KMS-11 (cell line): ENCODE results near the gene MACC1.

Experiments
- H2AFZ ChIP-seq: fragments of 200-600 bp; sonication (generic); 2 replicates; pipeline ENCODE4 v1.6.1; 2016; ENCODE audit warnings: antibody characterized with exemption, mixed run types, low read depth
- H3K27ac ChIP-seq: fragments of 200-600 bp; sonication (generic); 2 replicates; pipeline ENCODE4 v1.6.1; 2016; ENCODE audit warnings: mild to moderate bottlenecking, mixed run types
- H3K27me3 ChIP-seq: fragments of 200-600 bp; sonication (generic); 2 replicates; pipeline ENCODE4 v1.6.1; 2017; ENCODE audit warnings: mild to moderate bottlenecking, low read depth, mixed run types, moderate library complexity; ENCODE audit not compliant: insufficient read depth
- H3K36me3 ChIP-seq: fragments of 200-600 bp; sonication (generic); 2 replicates; pipeline ENCODE4 v1.6.1; 2017; ENCODE audit warnings: mild to moderate bottlenecking, mixed run types; ENCODE audit not compliant: insufficient read depth
- H3K4me1 ChIP-seq: fragments of 200-600 bp; sonication (generic); 2 replicates; pipeline ENCODE4 v1.6.1; 2016; ENCODE audit warnings: mild to moderate bottlenecking, low read depth, mixed run types; ENCODE audit not compliant: poor library complexity, severe bottlenecking
- H3K4me2 ChIP-seq: fragments of 200-600 bp; sonication (generic); 2 replicates; pipeline ENCODE4 v1.7.0; 2016; ENCODE audit warnings: mild to moderate bottlenecking, mixed run types
- H3K4me3 ChIP-seq: fragments of 200-600 bp; sonication (generic); IDR thresholded peaks from 2 replicates; pipeline ENCODE4 v1.6.1; 2017; ENCODE audit warnings: low read depth, low read length, mixed read lengths; ENCODE audit not compliant: insufficient read depth
- H3K79me2 ChIP-seq: fragments of 200-600 bp; sonication (generic); 2 replicates; pipeline ENCODE4 v1.6.1; 2016; ENCODE audit warnings: low read depth, mixed run types; ENCODE audit not compliant: insufficient read depth
- H3K9ac ChIP-seq: fragments of 200-600 bp; sonication (generic); 2 replicates; pipeline ENCODE4 v1.6.1; 2016; ENCODE audit warnings: mild to moderate bottlenecking, mixed run types
- H4K20me1 ChIP-seq: fragments of 200-600 bp; sonication (generic); 2 replicates; pipeline ENCODE4 v1.6.1; 2016; ENCODE audit warnings: mild to moderate bottlenecking, mixed run types; ENCODE audit not compliant: insufficient read depth
- CTCF ChIP-seq: fragments of 200-600 bp; sonication (generic); conservative IDR thresholded peaks from 2 replicates; pipeline ENCODE4 v1.6.1; 2017; ENCODE audit warnings: low read depth, mild to moderate bottlenecking, antibody characterized with exemption, low read length, moderate library complexity, mixed read lengths

MACC1 gene

GRCh38 chr7:20104696-20105095 is 112.5 kb downstream of the MACC1 start:
- Histone ChIP-seq H3K4me2 (no peak overlapping the region), H3K36me3 (no peaks in the 10 kb centered on the region), H2AFZ (no peak overlapping the region), H3K9ac (no peak overlapping the region), H3K4me1 (no peaks in the 10 kb centered on the region), H3K27me3 (no peaks in the 10 kb centered on the region), H3K27ac (no peak overlapping the region), H4K20me1 (no peaks in the 10 kb centered on the region), H3K4me3 (no peak overlapping the region), H3K79me2 (no peaks in the 10 kb centered on the region)
- TF ChIP-seq CTCF = no peak

DNA sequence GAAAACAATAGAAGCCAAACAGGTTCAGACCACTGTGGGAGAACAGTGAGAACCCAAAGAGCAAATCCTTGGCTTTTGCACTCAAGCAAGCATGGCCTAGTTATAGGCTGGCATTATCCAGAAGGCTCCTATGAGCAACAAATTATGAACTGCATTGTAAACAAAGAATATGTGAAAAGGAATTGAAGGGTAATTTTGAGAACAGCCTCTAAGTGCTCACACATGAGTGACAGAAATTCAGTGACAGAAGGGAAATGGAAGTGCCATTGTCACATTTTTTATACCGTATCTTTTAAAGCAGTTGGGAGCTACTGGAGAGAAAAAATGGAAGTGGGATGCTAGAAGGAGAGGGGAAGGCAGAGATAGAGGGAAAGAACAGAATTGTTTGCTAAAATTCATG is 114.2 kb downstream of the MACC1 start:
- H3K36me3 ChIP-seq = no peaks in the 10 kb centered on the region
- no peak for TF ChIP-seq CTCF
- H3K27me3 ChIP-seq = no peaks in the 10 kb centered on the region
- no peaks in the 10 kb centered on the region for H3K79me2 ChIP-seq
- no peak overlapping the region for H3K27ac ChIP-seq
- no peaks in the 10 kb centered on the region for H3K4me1 ChIP-seq
- no peak overlapping the region for H3K4me3 ChIP-seq
- no peak overlapping the region for H2AFZ ChIP-seq
- H3K4me2 ChIP-seq = no peak overlapping the region
- H3K9ac ChIP-seq = no peak overlapping the region
- H4K20me1 ChIP-seq = no peaks in the 10 kb centered on the region

DNA sequence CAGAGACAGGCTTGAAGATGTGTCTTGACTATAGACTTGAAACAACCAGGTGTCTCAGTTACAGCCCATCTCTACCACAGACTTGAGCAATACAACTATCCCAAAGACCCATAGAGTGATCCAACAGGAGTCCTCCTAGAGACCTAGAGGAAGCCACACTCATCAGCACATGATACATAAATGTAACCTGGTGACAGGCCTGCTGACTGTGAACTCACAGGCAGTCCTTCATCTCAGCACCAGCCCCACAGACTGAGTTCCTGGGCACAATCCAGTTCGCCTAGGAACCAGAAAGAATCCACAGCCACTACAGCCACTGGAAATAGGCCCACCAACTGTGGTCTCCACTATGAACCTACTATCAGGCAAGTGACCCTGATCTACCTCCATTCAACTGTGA is 121.3 kb downstream of the MACC1 start:
- no peaks in the 10 kb centered on the region for H3K27me3 ChIP-seq
- H3K79me2 ChIP-seq = no peaks in the 10 kb centered on the region
- no peak overlapping the region for H3K9ac ChIP-seq
- H3K4me2 ChIP-seq = no peak overlapping the region
- H3K36me3 ChIP-seq = no peaks in the 10 kb centered on the region
- no peak overlapping the region for H3K4me3 ChIP-seq
- H2AFZ ChIP-seq = no peak overlapping the region
- no peak overlapping the region for H3K27ac ChIP-seq
- H4K20me1 ChIP-seq = no peaks in the 10 kb centered on the region
- no peak for TF ChIP-seq CTCF
- no peaks in the 10 kb centered on the region for H3K4me1 ChIP-seq

DNA sequence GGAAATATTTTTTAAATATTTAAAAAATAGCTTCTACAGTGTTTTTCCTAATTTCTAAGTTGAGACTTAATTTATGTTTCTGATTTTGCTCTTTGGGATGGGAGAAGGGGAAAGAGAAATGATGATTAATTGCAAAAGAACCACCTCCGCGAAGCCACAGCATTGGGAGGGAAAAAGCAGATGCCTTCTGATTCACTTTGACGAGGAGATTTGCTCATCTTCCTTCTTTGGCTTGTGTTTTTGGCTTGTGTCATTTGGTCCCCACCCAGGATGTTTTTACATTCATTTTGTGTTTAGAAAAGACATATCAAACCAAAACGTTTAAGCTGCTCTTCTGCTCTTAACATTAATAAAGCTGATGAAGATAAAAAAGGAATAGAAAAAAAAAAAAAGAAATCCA is 121.7 kb downstream of the MACC1 start:
- TF ChIP-seq CTCF = no peak
- Histone ChIP-seq H3K4me1 (no peaks in the 10 kb centered on the region), H3K4me3 (no peak overlapping the region), H3K27me3 (no peaks in the 10 kb centered on the region), H2AFZ (no peak overlapping the region), H3K79me2 (no peaks in the 10 kb centered on the region), H3K27ac (no peak overlapping the region), H3K4me2 (no peak overlapping the region), H3K36me3 (no peaks in the 10 kb centered on the region), H3K9ac (no peak overlapping the region), H4K20me1 (no peaks in the 10 kb centered on the region)

DNA sequence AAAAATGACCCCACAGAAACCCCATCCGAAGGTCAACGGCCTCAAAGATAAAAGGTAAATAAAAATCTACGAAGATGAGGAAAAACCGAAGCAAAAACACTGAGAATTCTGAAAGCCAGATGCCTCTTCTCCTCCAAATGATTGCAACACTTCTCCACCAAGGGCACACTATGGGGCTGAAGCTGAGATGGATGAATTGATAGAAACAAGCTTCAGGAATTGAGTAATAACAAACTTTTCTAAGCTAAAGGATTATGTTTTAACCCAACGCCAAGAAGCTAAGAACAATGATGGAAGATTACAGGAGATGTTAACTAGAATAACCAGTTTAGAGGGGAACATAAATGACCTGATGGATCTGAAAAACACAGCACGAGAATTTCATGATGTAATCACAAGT is 127.8 kb downstream of the MACC1 start:
- H2AFZ ChIP-seq = no peak overlapping the region
- no peak overlapping the region for H3K4me3 ChIP-seq
- TF ChIP-seq CTCF = no peak
- H3K27ac ChIP-seq = no peak overlapping the region
- H3K79me2 ChIP-seq = no peaks in the 10 kb centered on the region
- H3K27me3 ChIP-seq = no peaks in the 10 kb centered on the region
- H3K4me2 ChIP-seq = no peak overlapping the region
- H3K9ac ChIP-seq = no peak overlapping the region
- no peaks in the 10 kb centered on the region for H3K4me1 ChIP-seq
- H4K20me1 ChIP-seq = no peaks in the 10 kb centered on the region
- H3K36me3 ChIP-seq = no peaks in the 10 kb centered on the region
